Activated CD4-positive, alpha-beta T cell treated with anti-CD3 and anti-CD28 coated beads for 4 hours (primary cell): Measurements from ENCODE around the gene HES5.
A peak's percentile ranks its signal among the peaks of the same experiment; 100 is the strongest.

Experiments
- DNase-seq, 2 donors: peaks; one replicate each; pipeline ENCODE4 v3.0.0-alpha.2; 2020

HES5 gene

GRCh38 chr1:2530513-2531361, 674 bp upstream of the HES5 start:
- no peak for DNase-seq

DNA sequence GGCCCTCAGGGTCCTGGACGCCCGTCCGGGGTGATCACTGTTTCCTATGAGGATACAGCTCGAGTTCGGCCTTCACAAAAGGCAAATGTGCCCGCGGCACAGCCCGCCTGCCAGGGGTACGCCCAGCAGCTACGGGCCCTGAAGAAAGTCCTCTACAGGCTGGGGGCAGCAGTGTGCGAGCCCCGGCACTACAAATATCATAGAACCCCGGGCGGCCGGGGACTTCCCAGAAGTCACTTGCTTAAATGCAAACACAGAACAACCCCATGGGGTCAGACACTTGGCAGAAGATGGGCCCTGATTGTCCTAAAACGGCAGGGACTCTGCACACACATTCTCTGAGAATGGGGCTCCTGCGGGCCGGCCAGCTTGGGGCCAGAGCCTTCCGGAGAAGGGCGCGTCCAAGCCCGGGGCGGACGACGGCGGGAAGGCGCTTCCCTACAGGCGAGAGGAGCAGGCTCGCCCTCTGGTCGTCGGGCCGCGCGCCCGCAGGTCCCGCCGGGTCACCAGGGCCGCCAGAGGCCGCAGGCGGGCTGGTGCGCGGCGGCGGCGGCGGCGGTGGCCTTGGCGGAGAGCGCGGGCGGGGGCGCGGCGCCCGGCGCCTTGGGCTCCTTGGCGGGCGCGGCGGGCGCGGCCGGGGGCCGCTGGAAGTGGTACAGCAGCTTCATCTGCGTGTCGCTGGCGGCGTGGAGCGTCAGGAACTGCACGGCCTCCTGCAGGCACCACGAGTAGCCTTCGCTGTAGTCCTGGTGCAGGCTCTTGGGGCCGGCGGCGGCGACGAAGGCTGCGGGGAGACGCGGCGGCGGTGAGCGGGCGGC, 888 bp downstream of the HES5 start:
- peak; percentile 50 to 64 for DNase-seq

DNA sequence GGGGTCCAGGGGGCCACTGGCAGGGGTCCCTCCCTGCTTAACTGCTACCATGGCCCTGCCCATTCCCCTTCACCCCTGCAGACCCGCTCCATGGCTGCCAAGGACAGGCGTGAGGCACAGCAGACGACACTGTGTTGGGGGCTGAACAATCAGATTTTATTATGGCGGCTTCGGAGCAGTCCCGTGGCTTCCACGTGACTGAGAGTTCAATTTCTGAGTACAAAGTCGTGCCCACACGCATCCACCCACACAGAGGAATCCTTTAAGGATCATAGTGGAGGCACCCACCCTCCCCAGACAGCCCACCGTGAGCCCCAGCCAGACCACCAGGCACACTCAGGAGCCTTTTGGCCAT, 1.5 kb downstream of the HES5 start:
- DNase-seq: no peak

- DNase-seq: no peak
Observed at GRCh38 chr1:2528016-2528415, 2.0 kb downstream of the HES5 start.

- no peak for DNase-seq
Observed at GRCh38 chr1:2527556-2527860, 2.6 kb downstream of the HES5 start.

DNA sequence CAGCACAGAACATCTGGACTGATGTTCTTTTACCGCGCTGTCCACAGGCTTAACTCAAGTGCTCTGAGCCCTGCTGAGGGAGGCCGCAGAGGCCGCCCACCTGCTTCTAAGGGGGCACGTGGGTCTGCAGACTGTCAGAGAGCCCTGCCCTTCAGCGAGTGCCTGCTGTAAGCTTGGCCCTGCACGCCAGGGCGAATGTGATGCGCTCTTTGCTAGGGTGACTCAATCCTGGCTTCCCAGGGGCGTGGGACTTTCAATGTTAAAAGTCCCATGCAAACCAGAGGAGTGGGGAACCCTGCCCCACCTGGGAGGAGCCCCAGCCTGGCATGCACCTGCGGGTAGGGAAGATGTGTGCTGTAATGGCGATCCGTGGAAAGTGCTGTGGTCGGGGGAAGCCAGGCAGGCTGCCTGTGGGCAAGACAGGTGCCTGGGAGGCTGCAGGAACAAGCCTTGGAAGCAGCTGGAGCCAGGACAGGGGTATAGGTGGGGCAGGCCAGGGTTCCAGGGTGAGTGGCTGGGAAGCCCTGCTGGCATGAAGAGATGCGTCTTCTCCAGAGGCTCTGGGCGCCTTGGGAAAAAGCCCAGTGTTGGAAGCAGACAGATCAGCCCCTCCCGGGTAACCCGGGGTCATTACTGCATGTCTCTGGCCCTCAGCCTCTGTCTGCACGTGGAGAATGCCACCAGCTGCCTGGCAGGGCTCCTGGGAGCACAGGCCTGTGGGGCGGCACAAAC, 3.1 kb downstream of the HES5 start:
- DNase-seq: peak; percentile 55 to 61

DNA sequence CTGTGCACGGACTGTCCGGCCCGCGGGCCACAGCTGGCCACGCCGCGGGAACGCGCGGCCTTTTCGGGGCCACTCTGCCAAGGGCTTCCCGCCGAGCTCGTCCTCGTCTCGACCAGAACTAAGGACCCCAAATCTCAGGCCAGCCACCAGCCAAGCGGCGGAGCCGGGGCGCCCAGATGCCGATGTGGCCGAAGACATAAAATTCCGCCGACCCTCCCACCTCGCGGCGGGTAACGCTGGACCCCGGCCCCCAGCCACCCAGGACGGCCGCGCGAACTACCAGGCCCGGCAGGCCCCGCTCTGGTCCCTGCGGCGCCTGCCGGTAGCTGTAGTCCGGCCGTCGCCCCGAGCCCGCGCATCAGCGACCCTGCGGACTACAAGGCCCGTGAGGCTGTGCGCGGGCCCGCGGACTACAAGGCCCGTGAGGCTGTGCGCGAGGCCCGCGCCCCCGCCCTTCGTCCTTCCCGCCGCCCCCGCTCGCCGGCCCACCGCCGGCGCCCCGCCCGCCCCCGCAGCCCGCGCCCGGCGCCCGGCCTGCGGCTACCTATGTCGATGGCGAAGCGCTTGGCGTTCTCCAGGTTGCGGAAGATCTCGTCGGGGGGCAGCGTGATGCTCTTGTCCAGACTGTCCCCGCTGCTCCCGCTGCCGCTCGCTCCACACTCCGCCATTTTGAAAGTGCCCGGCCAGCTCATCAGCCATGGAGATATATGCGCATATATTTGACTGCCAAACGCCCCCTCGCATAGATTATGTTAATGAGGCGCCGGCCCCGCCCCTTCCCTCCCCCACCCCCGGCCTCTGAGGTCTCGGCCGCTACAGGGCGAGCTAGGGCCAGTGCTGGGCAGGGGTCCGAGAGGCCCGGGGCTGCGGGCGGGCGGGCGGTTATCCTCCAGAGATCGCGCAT, 3.9 kb downstream of the HES5 start, which contains the start of gene PANK4:
PANK4 (minus strand) TSS at position 677 of the 904 bp plus-strand sequence; CDS start at position 668, 9 bp downstream.
- DNase-seq: peak; percentile 85 to 92

GRCh38 chr1:2525572-2525919, 4.5 kb downstream of the HES5 start:
- no peak for DNase-seq

DNA sequence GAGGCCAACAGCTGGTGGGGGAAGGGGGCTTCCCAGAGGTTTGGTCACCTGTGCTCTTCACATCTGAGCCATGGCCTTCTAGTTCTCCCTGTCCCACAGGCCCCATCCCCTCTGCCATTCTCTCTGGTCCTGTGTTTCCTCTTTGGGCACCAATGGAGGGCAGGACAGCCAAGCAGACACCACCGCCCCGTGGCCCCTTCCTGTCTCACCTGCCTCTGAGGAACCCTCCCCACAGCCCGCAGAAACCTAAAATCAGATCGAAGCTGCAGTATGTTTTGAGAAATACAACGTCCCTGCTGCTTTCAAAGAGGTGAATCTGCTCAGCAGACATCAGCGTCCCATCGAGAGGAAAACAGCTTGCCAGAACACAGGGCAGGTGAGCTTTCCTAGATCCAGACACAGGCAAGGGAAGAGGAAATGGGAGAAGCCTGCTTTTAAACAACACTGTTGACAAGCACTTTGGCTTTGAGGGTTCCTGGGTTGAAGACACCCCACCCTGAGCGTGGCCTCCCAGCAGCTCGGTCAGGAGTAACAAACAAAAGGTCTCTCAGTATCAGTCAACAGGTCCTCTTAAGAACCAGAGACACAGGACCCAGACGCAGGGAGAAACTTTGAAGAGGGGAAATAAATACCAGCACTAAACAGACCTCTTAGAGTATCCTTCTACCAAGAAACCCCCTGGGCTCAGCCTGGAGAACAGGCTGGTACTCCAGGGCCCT, 6.0 kb downstream of the HES5 start:
- no peak for DNase-seq

DNA sequence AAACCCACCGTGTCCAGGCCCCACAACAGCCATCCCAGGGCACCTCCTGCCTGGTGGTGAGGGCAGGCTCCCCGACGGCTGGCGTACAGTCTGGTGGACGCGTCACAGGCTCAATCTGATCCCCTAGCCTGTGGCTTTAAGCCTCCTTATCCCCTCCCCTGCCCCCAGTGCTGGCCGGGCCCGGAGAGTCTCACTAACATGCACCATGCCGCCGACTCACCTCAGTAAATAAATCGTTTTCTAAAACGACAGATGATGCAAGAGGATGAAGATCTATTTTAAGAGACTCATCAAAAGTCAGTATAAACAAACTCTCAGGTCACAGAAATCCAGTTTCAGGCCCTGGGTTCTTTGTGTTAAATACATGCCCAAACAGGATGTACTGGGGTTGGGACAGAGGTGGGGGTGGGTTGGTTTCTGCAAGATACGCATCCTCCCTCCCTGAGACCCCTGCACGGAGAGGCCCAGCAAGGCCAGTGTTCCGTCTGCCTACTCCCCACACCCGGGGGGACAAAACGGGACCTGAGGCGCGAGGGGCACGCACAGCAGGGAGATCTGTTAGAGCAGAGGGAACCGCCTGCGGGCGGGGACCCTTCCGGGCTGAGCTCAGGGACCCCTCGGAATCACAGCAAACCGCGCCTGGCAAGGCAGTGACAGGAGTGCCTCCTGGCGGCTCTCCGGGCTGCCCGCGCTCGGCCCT, 6.7 kb downstream of the HES5 start:
- peak in 1 of 2 donors; percentile 38 for DNase-seq

DNA sequence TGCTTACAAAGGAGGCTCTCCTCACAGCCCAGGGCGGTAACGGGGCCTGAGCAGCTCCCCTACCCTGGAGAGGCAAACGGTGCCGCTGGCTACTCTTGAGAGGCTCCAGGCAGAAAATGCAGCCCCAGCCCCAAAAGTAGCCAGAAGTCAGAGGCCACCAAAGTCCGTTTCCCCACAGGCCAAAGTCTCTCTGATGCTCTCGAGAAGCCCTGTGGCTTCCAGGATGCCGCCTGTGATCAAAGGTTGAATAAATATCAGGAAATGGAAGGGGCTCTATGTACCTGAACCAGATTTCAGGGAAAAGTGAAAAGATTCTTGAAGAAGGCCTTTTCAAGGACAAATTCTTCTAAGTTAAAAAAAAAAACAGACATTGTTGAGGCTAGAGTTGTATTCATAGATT, 7.8 kb downstream of the HES5 start:
- no peak for DNase-seq

- no peak for DNase-seq
Observed at GRCh38 chr1:2520806-2521205, 9.3 kb downstream of the HES5 start.

DNA sequence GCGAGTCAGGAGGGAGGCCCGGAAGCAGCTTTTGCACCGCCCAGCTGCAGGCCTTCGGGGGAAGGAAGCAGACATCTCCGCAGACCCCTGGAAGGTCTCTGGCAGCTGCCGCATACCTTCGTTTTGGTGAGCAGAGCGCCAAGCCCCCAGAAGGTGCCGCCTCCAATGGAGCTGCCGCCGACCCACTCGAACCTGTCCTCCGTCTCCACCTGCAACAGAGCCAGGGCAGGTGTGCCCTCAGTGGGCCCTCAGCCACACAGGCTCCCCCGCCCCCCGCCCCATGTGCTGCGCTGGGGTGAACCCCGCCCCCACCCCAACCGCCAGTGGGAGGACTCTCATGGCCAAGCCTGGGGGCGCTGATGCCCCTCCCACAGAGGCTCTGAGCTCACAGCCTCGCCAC, 9.9 kb downstream of the HES5 start:
- no peak for DNase-seq

DNA sequence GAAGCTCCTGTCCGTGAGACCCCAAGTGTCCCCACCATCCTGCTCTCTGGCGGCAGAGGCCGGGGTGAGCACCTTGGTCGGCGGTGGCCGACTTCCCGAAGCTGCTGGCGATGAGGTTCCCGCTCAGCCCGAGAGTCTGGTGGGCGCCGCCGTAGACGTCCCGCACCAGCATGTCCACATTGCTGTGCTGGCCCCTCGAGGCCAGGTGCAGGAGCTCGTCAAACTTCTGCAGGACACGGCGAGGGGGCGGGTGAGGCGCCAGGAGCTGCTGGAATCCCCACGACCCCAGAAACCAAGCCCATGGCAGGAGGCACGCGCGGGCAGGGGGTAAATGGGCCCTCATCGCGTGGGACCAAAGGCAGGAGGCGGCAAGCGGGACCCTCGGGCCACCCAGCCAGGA, 10.3 kb downstream of the HES5 start:
- DNase-seq: no peak

- no peak for DNase-seq
Observed at GRCh38 chr1:2519029-2519685, 10.9 kb downstream of the HES5 start.

GRCh38 chr1:2518528-2518927, 11.5 kb downstream of the HES5 start:
- DNase-seq: no peak

- no peak for DNase-seq
Observed at GRCh38 chr1:2517966-2518365, 12.1 kb downstream of the HES5 start.

DNA sequence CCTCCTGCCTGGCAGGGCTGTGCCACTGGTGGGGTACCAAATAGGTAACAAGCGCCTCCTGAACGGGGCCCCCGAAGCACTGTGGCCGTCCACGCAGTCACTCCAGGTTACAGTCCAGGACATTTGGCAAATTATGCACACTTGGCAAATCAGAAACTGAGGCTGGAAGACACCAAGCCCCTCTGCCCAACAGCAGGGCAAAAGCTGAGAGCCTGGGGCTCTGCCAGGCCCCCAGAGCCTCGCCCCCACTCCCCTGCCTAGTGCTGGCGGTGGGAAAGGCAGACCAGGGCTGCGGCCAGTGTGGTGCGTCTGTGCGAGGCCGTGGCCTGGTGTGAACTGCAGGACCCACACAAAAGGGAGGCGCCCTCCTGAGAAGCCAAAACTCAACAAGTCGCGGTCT, 13.1 kb downstream of the HES5 start:
- DNase-seq: no peak

- no peak for DNase-seq
Observed at GRCh38 chr1:2516124-2516523, 13.9 kb downstream of the HES5 start.

DNA sequence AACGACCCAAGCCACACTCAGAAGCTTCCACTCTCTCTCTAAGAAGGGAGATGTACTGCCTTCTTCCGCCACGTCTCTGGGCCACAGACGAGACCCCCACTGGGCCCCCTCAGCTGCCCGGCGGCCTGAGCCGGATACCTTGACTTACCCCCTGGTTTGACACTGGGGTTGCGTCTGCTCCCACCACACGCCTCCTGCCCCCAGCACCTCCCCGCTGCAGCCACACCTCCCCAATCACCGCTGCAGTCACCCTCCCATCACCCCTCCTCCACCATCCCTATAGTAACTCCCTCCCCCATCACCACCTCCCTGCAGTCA, 14.3 kb downstream of the HES5 start:
- no peak for DNase-seq
